Neuron (in vitro differentiated cells): ENCODE data around the gene SFSWAP.

ENCODE experiments used
- H2AFZ ChIP-seq: one replicate; pipeline ENCODE4 v1.6.1; 2013; ENCODE audit warnings: low read depth, mild to moderate bottlenecking, inconsistent platforms, low read length, moderate library complexity
- H3K27me3 ChIP-seq: one replicate; pipeline ENCODE4 v1.6.1; 2013; ENCODE audit warnings: low read length; ENCODE audit not compliant: insufficient read depth
- H3K36me3 ChIP-seq: one replicate; pipeline ENCODE4 v1.6.1; 2013; ENCODE audit warnings: low read length; ENCODE audit not compliant: insufficient read depth
- H3K4me1 ChIP-seq: one replicate; pipeline ENCODE4 v1.6.1; 2013; ENCODE audit warnings: low read length; ENCODE audit not compliant: insufficient read depth
- H3K4me3 ChIP-seq: 2 replicates; pipeline ENCODE4 v1.5.1; 2013; ENCODE audit warnings: mild to moderate bottlenecking, low read length, moderate library complexity
- H3K9me3 ChIP-seq: one replicate; pipeline ENCODE4 v1.6.1; 2013; ENCODE audit warnings: low read length

SFSWAP gene

GRCh38 chr12:131832321-131833231 lies 121.7 kb downstream of the SFSWAP start:
- H3K9me3 ChIP-seq = no peaks in the 10 kb centered on the region
- H2AFZ ChIP-seq = no peak overlapping the region
- H3K36me3 ChIP-seq = no peaks in the 10 kb centered on the region
- H3K27me3 ChIP-seq = no peaks in the 10 kb centered on the region
- no peak overlapping the region for H3K4me3 ChIP-seq
- H3K4me1 ChIP-seq = peaks cover 28% of the 10 kb centered on the region

- no peak overlapping the region for H2AFZ ChIP-seq
- H3K4me3 ChIP-seq = no peak overlapping the region
- peaks cover 28% of the 10 kb centered on the region for H3K4me1 ChIP-seq
- no peaks in the 10 kb centered on the region for H3K36me3 ChIP-seq
- no peaks in the 10 kb centered on the region for H3K9me3 ChIP-seq
- no peaks in the 10 kb centered on the region for H3K27me3 ChIP-seq
Observed at GRCh38 chr12:131833288-131833895, 122.5 kb downstream of the SFSWAP start.

- Histone ChIP-seq H3K36me3 (peaks cover 3% of the 10 kb centered on the region), H3K9me3 (no peaks in the 10 kb centered on the region), H2AFZ (no peak overlapping the region), H3K4me3 (no peak overlapping the region), H3K4me1 (peaks cover 28% of the 10 kb centered on the region), H3K27me3 (no peaks in the 10 kb centered on the region)
Observed at GRCh38 chr12:131833896-131834641, 123.2 kb downstream of the SFSWAP start.

GRCh38 chr12:131834798-131835615 lies 124.1 kb downstream of the SFSWAP start:
- Histone ChIP-seq H3K27me3 (no peaks in the 10 kb centered on the region), H3K4me3 (no peak overlapping the region), H3K36me3 (peaks cover 6% of the 10 kb centered on the region), H2AFZ (no peak overlapping the region), H3K9me3 (no peaks in the 10 kb centered on the region), H3K4me1 (peaks cover 23% of the 10 kb centered on the region)

GRCh38 chr12:131835616-131836171 lies 124.8 kb downstream of the SFSWAP start:
- no peak overlapping the region for H2AFZ ChIP-seq
- no peak overlapping the region for H3K4me3 ChIP-seq
- no peaks in the 10 kb centered on the region for H3K27me3 ChIP-seq
- no peaks in the 10 kb centered on the region for H3K9me3 ChIP-seq
- H3K36me3 ChIP-seq = peaks cover 12% of the 10 kb centered on the region
- peaks cover 22% of the 10 kb centered on the region for H3K4me1 ChIP-seq

GRCh38 chr12:131836193-131836592 lies 125.3 kb downstream of the SFSWAP start:
- H3K9me3 ChIP-seq = no peaks in the 10 kb centered on the region
- H3K4me1 ChIP-seq = peaks cover 17% of the 10 kb centered on the region
- no peaks in the 10 kb centered on the region for H3K27me3 ChIP-seq
- H2AFZ ChIP-seq = no peak overlapping the region
- no peak overlapping the region for H3K4me3 ChIP-seq
- H3K36me3 ChIP-seq = peaks cover 17% of the 10 kb centered on the region

DNA sequence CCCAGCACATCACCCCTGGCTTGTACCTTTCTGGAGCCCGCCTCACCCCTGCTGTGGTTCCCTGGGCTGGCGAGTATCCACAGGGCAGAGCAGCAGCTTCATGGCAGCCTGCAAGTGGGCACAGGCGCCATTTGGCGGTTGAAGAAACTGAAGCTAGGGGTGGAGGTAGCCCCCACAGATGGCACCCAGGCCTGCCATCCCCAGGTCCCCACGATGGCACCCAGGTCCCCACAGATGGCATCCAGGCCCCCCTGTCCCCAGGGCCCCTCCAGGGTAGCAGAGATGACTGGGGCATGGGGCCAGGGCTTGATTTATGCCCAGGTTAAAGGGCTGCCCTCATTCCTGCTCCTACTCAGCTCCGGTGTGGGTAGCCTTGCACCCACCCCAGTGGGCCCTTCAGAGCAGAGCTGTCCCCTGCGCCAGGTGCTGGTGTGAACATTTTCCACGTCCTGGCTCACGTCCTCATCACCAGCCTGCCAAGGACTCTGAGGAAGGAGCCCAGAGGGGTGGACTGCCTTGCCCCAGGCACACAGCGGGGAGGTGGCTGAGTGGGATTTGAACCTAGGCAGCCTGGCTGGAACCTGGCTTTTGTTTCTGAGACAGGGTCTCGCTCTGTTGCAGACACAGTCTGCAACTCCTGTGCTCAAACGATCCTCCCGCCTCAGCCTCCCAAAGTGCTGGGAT lies 126.0 kb downstream of the SFSWAP start:
- Histone ChIP-seq H3K4me3 (no peak overlapping the region), H3K27me3 (no peaks in the 10 kb centered on the region), H3K4me1 (peaks cover 15% of the 10 kb centered on the region), H3K9me3 (no peaks in the 10 kb centered on the region), H2AFZ (no peak overlapping the region), H3K36me3 (peaks cover 24% of the 10 kb centered on the region)

GRCh38 chr12:131840643-131841416 lies 129.9 kb downstream of the SFSWAP start:
- H3K36me3 ChIP-seq = peaks cover 53% of the 10 kb centered on the region
- no peaks in the 10 kb centered on the region for H3K9me3 ChIP-seq
- no peaks in the 10 kb centered on the region for H3K27me3 ChIP-seq

DNA sequence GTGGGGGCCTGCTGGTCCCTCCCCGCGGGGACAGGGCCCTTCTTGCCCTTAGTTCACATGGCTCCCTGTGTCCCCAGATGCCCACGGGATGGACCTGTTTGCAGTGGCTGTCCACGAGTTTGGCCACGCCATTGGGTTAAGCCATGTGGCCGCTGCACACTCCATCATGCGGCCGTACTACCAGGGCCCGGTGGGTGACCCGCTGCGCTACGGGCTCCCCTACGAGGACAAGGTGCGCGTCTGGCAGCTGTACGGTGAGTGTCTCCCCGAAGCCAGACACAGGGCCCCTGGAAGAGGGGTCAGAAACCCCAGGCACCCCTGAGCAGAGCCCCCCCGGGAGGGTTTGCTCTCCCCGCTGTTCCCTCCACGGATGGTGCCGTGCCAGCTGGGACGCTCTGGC lies 130.7 kb downstream of the SFSWAP start:
- Histone ChIP-seq H3K9me3 (no peaks in the 10 kb centered on the region), H2AFZ (no peak overlapping the region), H3K4me3 (no peak overlapping the region), H3K27me3 (no peaks in the 10 kb centered on the region), H3K4me1 (no peaks in the 10 kb centered on the region), H3K36me3 (peaks cover 57% of the 10 kb centered on the region)

More at GRCh38 chr12:131840643-131841416, 129.9 kb downstream of the SFSWAP start:
- Histone ChIP-seq H3K4me3 (no peak overlapping the region), H3K4me1 (no peaks in the 10 kb centered on the region), H2AFZ (no peak overlapping the region)

GRCh38 chr12:131842169-131842568 lies 131.3 kb downstream of the SFSWAP start:
- H3K9me3 ChIP-seq = no peaks in the 10 kb centered on the region
- H3K4me1 ChIP-seq = no peaks in the 10 kb centered on the region
- H3K27me3 ChIP-seq = no peaks in the 10 kb centered on the region
- peaks cover 62% of the 10 kb centered on the region for H3K36me3 ChIP-seq
- H2AFZ ChIP-seq = no peak overlapping the region
- no peak overlapping the region for H3K4me3 ChIP-seq

DNA sequence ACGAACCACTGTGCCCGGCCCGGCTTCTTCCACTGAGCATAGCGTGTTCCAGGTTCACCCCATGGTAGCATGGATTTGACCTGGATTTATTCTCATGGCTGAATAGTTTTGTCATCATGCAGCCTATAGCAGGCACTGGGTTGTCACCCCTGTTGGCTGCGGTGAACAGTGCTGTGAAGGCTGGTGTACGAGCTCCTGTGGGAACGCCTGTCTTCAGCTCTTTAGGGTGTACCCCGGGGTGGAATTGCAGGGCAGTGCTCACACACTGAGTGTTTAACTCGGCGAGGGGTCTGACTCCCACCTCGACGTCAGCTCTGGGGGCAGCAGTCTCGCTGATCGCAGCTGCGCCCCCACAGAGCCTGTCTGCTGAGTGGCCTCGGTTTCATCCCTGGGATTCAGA lies 132.6 kb downstream of the SFSWAP start:
- no peaks in the 10 kb centered on the region for H3K4me1 ChIP-seq
- H3K4me3 ChIP-seq = no peak overlapping the region
- no peaks in the 10 kb centered on the region for H3K9me3 ChIP-seq
- H3K27me3 ChIP-seq = no peaks in the 10 kb centered on the region
- peaks cover 68% of the 10 kb centered on the region for H3K36me3 ChIP-seq
- H2AFZ ChIP-seq = no peak overlapping the region
